ENCODE data around the gene SH3BP2. TPM values are rescaled to one million over a fixed set of nuclear protein-coding genes. Genes with fewer than 3 reads are reported as not detected.
A peak's percentile ranks its signal among the peaks of the same experiment; 100 is the strongest.

Gene SH3BP2
- total RNA-seq, 4 donors from 2014 or later = 26.2 to 109 (median 66.0) TPM

DNA sequence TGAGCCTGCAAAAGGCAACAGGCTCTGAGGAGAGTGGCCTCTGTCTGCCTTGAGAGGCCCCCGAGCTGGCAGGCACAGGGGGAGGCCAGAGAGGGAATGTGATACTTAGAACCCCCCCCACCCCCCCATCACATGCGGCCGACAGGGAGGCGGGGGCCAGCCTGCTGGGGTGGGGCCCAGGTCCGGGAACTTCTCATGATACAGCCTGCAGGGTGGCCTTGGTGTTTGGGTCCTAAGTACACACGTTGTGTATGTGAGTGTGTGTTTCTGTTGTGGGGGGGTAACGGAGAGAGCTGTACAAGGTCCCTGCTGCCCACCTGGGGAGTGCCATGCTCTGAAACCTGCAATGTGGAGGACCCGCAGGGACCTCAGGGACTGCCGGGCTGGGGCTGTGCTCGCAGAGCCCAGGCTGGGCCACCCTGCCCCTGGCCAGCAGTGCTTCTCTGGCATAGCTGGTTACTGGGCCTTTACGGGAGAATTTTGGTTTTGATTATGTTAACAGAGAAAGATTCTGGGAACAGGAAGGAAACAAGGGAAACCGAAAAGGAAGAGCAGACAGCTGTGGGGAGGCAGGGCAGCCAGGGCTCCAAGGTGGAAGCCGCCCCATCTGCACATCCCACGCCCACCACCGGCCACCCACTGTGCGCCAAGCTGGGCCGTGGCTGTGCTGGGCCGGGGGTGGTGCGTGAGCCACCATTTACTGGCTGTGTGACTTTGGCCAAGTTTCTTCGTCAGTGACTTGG, 19.9 kb downstream of the SH3BP2 start:
- ATAC-seq (ENCODE audit: low FRiP score) (no peak), DNase-seq (ENCODE audit: low spot score) (no peak)
- TF ChIP-seq, protein P1, sequence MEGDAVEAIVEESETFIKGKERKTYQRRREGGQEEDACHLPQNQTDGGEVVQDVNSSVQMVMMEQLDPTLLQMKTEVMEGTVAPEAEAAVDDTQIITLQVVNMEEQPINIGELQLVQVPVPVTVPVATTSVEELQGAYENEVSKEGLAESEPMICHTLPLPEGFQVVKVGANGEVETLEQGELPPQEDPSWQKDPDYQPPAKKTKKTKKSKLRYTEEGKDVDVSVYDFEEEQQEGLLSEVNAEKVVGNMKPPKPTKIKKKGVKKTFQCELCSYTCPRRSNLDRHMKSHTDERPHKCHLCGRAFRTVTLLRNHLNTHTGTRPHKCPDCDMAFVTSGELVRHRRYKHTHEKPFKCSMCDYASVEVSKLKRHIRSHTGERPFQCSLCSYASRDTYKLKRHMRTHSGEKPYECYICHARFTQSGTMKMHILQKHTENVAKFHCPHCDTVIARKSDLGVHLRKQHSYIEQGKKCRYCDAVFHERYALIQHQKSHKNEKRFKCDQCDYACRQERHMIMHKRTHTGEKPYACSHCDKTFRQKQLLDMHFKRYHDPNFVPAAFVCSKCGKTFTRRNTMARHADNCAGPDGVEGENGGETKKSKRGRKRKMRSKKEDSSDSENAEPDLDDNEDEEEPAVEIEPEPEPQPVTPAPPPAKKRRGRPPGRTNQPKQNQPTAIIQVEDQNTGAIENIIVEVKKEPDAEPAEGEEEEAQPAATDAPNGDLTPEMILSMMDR (IDR thresholded peaks at IDR 0.05) = no peak

DNA sequence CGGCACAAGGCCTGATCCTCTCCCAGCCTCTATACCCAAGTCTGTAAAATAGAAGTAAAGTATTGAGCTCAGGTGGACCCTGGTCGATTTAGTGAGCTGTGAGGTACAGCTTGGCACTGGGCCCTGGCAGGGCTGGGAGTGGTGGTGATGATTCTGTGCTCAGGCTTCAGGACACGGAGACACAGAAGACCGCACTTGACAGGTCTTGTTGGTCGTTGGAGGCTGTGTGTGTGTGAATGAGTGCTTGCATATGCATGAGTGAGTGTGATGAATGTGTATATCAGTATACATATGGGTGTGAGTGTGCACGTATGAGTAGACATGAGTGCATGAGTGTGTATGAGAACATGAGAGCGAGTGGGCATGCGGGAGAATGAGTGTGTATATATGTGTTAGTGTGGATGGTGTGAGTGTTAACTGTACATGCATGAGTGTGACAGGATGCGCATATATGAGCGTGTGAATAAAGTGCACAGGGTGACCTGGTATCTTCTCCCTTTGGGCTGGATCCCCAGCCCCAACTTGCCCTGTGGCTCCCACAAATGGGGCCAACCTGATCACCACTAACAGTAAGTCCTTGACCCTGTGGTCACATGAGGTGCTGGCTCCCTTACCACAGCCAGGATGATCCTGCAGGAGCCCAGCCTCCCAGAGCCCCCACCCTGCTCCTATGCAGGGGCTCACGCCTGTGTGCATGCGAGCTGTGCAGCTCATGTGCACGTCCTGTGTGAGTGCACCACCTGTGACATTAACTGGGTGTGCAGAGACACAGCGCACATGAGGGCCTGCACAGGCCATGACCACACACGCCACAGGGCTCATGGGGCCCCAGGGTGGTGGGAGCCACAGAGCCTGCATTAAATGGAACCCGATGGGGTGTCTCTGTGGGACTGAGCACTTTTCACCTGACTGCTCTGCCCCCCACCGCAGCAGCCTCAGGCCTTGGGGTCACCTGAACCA, 20.8 kb downstream of the SH3BP2 start:
- TF ChIP-seq, protein P1 (IDR thresholded peaks at IDR 0.05) = no peak
- DNase-seq (ENCODE audit: low spot score) (no peak), ATAC-seq (ENCODE audit: low FRiP score) (no peak)

DNA sequence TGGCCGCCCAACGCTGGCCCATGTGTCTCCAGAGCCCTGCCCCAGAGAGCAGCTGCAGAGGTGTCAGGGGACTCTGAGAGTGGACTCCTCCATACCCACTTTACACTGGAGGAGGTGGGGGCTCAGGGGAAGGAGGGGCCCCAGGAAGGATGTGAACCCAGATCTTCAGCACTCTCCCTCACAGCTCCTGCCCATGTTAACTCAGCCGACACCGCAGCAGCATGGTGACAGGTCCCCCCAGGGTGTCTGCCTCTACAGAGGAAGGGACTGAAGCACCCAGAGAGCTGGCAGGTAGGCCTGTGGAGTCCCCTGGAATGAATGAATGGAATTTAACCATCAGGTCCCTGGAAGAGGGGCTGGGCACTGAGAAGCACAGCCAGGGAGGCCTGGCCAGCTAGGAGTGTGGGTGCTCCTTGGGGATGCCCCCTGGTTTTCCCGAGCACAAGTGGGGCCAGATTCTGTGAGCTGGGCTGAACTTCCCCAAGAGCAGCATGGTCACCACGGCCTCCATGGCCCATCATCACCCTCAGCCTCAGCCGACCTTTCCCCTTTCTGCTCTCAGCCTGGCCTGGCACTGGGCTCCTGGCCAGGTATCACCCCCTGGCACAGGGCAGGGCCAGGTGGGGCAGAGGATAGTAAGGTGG, 21.9 kb downstream of the SH3BP2 start:
- DNase-seq (ENCODE audit: low spot score) = no peak
- ATAC-seq (ENCODE audit: low FRiP score) = no peak
- TF ChIP-seq, protein P1 (IDR thresholded peaks at IDR 0.05) = no peak

DNA sequence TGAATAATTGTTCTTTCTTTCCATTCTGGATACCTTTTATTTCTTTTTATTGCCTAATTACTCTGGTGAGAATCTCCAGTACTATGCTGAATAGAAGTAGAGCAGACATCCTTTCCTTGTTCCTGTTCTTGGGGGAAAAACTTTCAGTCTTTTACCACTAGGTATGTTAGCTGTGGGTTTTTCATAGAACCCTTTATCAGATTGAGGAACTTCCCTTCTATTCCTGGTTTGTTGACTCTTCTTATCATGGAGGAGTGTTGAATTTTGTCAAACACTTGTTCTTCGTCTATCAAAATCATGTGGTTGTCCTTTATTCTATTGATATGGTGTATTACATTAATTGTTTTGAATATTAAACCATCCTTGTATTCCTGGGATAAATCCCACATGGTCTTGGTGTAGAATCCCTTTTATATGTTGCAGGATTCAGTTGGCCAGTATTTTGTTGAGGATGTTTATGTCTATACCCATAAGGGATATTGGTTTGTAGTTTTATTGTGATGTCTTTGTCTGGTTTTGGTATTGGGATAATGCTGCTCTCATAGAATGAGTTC, 23.6 kb downstream of the SH3BP2 start:
- DNase-seq (ENCODE audit: low spot score) = no peak
- TF ChIP-seq, protein P1 (IDR thresholded peaks at IDR 0.05) = no peak
- ATAC-seq (ENCODE audit: low FRiP score) = no peak

DNA sequence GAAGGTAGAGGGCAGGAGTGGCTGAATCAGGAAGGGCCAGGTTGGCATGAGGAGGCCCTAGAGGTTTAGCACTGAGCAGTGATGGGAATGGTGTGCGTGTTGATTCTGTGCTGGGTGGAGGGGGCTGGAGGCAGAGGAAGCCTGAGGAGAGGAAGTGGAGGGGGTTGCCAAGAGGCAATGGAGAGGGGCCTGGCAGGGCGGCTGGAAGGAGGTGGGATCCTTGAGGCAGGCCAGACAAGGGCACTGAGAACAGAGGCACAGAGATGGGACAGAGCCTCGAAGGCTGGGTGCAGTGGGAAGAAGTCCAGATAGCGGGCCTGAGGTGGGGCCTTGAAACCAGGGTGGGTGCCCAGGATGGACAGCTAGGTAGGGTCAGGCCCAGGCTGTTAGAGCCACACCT, 24.3 kb downstream of the SH3BP2 start:
- DNase-seq (ENCODE audit: low spot score) = no peak
- no peak for ATAC-seq (ENCODE audit: low FRiP score)
- TF ChIP-seq, protein P1 (IDR thresholded peaks at IDR 0.05) = no peak

DNA sequence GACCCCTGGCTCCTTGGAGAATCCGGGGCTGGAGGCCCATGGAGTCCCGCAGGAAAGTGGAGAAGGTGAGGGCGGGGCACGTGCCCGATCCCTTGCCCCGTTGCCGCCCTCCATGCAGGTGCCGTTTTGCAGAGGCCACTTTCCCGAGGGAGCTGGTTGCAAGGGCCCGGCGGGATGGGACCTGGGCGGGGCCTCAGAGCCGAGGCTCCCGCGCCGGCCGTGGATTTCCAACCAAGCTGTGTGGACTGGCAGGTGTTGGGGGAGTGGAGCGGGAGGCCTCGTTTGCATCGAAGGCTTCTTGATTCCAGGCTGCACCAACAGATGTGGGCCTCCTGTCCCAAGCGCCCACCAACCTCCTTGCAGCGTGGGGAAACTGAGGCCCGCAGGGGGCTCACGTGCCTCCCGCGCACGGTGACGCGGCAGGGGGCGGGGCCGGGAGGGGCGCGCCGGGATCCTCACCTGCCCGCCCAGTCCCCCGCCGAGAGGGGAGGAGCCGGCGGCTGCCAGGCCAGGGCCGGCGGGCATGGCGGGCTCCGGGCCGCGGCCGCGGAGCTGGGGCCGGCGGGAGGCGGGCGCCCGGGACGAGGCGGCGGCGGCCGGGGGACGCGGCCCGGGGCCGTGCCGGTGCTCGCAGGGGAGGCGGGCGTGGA, 24.9 kb downstream of the SH3BP2 start:
- ATAC-seq (ENCODE audit: low FRiP score) (peak; percentile 80), DNase-seq (ENCODE audit: low spot score) (no peak)
- TF ChIP-seq, protein P1 (IDR thresholded peaks at IDR 0.05) = no peak

All from omental fat pad (tissue), 4 donors.